HepG2 (cell line): ENCODE results near the gene ADPRHL1.

ENCODE experiments used
- CTCF ChIP-seq: sonication (generic); formaldehyde crosslinking; IDR thresholded peaks from 2 replicates; pipeline ENCODE4 v1.5.0; 2020; ENCODE audit warnings: mild to moderate bottlenecking, missing genetic modification reagents, moderate library complexity
- ZIK1 ChIP-seq: sonication (generic); formaldehyde crosslinking; IDR thresholded peaks from 2 replicates; pipeline ENCODE4 v1.5.0; 2020; ENCODE audit warnings: mild to moderate bottlenecking, low read depth, missing genetic modification reagents, borderline replicate concordance

- TF ChIP-seq ZIK1 (CRISPR knock-in tag) (no peak), CTCF (CRISPR knock-in tag) (no peak)
Observed at GRCh38 chr13:113479179-113479578, 25.9 kb upstream of the ADPRHL1 start.
